Hepatic stellate cell (primary cell): ENCODE results near the gene ZNF284.

Source experiments
- DNase-seq: peaks from one replicate; pipeline ENCODE4 v3.0.0; 2011; ENCODE audit warnings: low spot score

ZNF284 gene

DNA sequence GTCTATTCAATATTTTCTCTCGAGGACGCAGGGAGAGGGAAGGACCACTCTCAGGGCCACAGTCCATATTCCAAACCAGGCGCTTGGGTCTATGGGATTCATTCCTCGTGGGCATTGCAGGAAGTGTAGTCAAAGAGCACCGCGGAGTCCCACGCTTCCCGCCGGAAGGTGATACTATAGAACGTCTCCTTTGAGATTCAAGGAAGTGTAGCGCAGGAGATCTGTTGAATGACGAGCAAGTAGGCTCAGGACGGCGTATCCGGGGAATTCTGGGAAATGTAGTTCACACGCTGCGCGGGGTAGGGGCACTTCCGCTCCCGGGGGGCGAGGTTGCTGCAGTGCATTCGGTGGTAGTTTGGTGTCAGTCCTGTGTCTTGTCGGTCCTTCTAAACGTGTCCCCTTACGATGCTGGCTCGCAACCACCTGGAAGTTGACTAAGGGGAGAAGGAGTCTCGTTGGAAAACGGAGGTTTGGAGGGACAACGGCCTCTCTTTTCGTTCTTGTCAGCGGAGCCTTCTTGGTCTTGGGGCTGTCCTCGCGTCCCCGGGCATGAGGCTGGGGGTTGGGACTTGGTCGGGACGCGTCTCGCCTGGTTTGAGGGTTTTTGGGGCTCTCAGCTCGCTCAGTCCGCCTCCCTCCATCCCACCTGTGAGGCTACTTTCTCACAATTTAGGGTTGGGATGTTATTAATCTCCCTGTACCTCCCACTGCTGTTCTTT lies at the start of gene ZNF284:
Gene ZNF284 (plus strand): TSS at position 336 of the 719 bp plus-strand sequence. CDS start 4,231 bp downstream, outside the sequence.
- peak; percentile 89 for DNase-seq

DNA sequence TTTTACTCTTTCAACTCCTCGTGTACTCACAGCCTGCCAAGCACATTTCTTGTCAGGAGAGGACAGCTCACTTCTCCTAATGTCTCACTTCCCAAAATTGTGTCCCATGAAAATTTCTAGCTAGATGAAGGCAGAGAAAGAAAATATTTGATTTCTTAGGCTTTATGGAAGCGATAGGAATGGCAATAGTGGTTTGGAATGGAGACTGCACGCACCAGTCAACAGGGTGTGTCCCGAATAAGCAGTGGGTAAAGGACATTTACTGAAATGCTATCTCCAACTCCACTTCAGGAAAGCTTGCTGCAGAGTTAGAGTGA lies 47.1 kb upstream of the ZNF284 start:
- DNase-seq: no peak

DNA sequence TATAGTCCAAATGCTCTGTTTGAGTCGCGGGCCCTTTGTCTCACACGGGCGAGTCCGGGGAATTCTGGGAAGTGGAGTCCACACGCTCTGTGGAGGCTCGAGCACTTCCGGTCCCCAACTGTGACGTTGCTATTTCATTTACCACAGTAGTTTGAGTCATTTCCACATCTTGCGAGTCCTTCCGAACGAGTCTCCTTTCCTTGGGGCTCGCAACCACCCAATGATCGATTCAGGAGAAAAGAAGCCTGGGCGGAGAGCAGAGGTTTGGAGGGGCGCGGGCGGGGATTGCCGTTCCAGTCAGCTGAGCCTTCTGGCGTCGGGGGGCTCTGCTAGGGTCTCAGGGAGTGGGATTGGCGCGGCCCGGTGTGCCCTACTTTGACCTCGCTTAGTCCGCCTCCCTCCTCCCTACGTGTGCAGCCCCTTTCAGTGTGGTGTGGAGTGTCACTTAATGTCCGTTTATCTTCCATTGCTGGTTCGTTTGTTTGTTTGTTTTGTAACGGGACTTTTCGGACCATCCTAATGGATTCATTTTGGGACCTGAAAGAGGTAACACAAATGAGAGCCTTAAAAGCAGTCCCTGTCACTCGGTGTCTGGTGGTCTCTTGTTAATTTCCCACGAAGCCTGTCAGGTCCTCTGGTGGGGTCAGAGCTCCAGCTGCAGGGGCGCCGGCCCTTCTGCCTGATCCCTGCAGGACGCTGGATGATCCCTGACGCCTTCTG lies 46.6 kb upstream of the ZNF284 start, which contains the start of gene ZNF222:
Gene ZNF222 (plus strand): TSS at position 163 of the 720 bp plus-strand sequence. CDS start 58 bp downstream, at position 221.
- peak; percentile 69 for DNase-seq

DNA sequence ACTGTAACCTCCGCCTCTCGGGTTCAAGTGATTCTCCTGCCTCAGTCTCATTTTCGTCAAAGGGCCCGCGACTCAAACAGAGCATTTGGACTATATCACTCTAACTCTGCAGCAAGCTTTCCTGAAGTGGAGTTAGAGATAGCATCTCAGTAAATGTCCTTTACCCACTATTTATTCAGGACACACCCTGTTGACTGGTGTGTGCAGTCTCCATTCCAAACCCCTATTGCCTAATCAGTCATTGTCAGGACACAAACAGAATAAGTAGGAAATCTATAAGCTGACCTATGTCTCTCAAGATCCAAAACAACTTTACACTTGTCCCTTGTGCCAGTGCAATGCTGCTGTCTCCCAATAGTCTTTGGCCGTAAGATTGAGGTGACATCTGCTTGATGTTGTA lies 45.3 kb upstream of the ZNF284 start:
- DNase-seq: no peak

DNA sequence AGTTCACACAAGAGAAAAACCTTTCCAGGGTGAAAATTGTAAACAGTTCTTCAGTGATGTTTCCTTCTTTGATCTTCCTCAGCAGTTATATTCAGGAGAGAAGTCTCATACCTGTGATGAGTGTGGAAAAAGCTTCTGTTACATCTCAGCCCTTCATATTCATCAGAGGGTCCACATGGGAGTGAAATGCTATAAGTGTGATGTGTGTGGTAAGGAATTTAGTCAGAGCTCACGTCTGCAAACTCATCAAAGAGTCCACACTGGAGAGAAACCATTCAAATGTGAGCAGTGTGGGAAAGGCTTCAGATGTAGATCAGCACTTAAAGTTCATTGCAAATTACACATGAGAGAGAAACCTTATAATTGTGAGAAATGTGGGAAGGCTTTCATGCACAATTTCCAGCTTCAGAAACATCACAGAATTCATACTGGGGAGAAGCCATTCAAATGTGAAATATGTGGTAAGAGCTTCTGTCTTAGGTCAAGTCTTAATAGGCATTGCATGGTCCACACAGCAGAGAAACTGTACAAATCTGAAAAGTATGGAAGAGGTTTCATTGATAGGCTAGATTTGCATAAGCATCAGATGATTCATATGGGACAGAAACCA lies 39.9 kb upstream of the ZNF284 start:
- DNase-seq: no peak

DNA sequence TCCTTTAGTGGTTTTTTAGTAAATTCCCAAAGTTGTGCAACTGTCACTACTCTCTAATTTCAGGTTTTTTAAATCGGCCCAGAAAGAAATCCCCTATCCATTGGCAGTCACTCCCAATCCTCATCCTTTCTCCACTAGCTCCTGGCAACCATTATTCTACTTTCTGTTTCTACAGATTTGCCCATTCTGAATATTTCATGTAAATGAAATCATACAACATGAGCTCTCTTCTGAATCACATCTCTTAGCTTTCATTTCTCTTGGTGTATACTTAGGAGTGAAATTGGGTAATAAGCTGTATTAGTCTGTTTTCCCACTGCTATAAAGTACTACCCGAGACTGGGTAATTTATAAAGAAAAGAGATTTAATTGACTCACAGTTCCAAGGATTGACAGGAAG lies 29.8 kb upstream of the ZNF284 start:
- no peak for DNase-seq

DNA sequence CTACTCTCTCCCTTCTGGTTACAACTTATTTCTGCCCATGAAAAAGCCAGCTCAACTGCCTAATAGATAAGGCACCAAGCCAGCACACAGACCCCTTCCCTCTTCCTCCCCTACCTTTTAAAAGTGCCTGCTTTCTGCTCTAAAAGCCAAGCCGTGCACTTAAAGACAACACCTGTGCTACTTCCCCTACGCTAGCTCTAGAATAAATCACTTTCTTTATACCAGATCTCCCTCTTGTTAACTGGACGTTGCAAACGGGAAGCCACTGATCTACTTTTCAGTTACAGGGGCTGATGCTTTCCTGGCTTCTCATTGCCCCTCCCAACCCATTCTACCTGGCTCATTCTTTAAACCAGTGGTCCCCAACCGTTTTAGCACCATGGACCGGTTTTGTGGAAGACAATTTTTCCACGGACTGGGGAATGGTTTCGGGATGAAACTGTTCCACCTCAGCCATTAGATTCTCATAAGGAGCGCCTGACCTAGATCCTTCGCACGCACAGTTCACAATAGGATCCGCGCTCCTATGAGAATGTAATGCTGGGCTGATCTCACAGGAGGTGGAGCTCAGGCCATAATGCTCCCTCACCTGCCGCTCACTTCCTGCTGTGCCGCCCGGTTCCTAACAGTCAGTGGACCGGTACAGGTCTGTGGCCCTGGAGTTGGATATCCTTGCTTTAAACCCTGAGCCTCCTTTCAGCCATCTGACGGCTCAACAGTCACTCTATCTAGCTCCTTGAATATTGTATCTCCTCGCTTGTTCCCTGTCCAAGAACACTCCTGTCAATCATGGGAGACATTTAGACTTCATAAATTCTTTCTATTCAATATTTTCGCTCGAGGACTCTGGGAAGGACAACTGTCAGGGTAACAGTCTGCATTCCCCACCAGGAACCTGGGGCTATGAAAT lies 21.0 kb upstream of the ZNF284 start:
- no peak for DNase-seq

DNA sequence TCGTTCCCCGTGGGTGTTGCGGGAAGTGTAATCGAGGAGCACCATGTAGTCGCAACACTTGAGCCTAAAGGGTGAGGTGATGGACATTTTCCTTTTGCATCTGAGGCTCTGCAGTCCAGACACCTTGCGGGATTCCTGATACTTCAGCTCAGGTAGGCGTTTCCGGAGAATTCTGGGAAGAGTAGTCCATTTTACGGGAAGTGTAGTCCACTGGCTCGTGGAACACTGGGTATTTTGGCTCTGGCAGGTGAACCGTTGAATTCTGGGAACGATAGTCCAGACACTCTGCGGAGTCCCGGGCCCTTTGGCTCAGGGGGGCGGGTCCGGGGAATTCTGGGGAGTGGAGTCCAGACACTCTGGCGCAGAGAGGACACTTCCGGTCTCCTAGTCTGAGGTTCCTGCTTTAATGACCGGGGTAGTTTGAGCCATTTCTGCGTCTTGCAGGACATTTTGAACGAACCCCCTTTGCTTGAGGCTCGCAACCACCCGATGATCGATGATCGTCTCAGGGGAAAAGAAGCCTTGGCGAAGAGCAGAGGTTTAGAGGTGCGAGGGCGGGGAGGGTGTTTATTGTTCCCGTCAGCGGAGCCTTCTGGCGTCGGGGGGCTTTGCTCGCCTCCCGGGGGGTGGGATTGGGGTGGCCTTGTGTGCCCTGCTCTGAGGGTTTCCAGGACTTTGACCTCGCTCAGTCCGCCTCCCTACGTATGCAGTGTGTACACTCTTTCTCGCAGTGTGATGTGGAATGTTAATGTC lies 20.1 kb upstream of the ZNF284 start, which contains the start of gene ZNF223:
Gene ZNF223 (plus strand): TSS at position 387 of the 753 bp plus-strand sequence. CDS start 3,141 bp downstream, outside the sequence.
- peak; percentile 96 for DNase-seq

DNA sequence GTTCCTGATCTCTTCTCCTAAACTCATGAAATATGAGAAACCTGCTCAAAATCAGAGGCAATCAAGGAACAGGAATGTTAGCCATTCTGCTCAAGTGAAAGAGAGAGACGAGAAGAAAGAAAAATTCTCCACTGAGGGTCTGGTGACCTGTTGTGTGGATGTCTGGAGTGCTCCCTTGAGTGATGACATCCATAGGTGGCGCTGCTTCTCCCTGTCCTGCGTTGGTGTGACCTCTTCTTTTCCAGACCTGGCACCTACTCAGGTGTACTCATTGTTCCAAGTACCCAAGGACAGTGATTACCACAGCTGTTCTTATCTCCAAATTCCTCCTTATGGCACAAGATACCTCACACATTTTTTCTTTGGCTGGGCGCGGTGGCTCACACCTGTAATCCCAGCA lies 16.1 kb upstream of the ZNF284 start:
- DNase-seq: no peak

DNA sequence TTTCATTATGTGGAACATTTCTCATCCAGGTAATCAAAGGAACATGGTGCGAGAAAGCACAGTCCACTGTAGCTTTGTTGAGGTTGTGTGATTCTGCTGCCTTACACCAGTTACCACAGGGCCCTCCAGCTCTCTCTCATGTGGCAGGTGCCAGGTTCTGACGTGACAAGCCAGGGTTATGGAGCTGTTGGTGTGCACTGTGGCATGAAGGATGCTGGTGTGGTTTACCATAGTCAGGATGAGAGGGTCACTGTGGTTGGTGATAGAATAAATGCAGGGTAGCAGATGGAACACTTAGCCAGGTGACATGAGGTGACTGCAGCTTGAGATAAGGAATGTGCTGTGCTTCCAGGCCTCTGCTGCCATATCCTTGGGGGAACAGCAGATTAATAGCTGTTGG lies 12.7 kb upstream of the ZNF284 start:
- no peak for DNase-seq

DNA sequence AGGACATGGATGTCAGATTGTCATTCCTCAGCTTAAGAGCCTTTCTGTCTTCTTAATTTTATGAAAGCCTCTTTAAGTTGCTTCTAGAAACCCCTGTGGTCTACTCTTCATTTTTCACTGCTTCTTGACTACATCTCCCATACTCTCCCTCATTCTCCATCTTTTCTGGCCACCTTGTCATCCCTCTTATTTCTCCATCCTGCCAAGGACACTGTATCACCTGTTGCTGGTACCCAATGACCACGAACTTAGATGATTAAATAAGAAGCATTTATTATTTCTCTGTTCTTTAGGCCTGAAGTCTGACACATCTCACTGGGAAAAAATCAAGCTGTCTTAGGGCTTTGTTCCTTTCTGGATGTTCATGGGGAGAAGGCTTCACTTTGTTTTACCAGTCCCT lies 10.9 kb upstream of the ZNF284 start:
- no peak for DNase-seq

DNA sequence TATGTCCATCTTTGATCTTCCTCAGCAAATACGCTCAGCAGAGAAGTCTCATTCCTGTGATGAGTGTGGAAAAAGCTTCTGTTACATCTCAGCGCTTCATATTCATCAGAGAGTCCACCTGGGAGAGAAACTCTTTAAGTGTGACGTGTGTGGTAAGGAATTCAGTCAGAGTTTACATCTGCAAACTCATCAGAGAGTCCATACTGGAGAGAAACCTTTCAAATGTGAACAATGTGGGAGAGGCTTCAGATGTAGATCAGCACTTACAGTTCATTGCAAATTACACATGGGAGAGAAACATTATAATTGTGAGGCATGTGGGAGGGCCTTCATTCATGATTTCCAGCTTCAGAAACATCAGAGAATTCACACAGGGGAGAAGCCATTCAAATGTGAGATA lies 5.7 kb upstream of the ZNF284 start:
- DNase-seq: no peak

DNA sequence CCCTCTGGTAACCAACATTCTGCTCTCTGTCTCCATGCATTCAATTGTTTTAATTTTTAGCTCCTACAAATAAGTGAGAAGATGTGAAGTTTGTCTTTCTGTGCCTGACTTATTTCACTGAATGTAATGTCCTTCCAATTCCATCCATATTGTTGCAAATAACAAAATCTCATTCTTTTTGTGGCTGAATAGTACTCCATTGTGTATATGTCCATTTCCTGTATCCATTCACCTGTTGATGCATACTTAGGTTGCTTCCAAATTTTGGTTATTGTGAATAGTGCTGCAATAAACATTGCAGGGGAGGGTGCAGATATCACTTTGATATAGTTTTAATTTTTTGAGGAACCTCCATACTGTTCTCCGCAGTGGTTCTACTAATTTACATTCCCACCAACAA lies 2.5 kb upstream of the ZNF284 start:
- DNase-seq: no peak

DNA sequence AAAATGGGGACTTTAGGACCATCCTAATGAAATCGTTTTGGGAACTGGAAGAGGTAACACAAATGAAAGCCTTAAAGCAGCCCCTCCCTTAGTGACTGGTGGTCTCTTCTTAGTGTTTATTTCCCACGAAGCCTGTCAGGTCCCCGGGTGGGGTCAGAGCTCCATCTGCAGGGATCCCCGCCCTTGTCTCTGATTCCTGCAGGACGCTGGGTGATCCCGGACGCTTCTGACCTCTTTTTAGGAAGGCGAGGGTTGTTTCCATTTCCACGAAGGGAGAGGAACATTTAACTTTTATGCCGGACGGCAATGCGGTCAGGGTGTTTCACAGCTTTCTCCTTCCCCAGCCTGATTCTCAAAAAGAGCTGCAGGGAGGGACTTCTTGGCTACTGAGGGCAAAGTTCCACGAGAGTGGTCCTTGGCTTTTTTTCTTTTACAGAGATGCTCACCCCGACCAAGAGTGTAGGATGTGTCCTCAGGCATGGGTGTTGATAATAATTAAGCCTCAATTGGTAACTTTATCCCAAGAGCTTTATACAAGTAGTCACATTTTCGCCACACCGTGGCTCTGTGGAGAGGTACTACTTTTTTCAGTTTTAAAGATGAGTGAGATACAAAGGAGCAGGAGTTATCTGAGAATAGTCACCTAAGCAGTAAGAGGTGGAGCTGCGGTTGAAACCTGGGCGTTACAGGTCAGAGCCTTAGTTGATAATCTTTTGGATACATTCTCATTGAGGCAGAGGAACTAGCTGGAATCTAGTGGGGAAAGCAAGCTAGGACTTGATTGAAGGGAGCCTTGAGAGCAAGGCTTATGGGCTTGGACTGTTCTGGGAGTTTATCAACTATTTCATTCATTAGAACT lies 813 bp downstream of the ZNF284 start:
- DNase-seq: peak; percentile 14

DNA sequence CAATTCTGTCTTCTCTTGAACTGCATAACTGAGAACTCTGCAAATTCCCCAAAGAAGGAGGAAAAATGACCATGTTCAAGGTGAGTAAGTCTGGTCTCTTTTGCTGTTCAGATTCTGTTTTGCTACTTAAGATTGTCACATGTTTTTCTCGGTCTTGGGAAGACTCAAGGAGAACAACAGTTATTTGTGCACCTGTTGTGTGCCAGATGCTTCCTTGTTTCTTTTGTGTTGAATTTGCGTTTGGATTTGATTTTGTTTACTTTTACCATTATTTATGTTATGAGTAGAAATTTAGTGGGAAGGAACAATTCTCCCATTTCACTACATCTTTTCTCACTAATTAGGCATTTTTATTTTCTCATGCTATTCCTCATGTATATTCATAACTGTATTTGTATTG lies 4.4 kb downstream of the ZNF284 start:
- no peak for DNase-seq

DNA sequence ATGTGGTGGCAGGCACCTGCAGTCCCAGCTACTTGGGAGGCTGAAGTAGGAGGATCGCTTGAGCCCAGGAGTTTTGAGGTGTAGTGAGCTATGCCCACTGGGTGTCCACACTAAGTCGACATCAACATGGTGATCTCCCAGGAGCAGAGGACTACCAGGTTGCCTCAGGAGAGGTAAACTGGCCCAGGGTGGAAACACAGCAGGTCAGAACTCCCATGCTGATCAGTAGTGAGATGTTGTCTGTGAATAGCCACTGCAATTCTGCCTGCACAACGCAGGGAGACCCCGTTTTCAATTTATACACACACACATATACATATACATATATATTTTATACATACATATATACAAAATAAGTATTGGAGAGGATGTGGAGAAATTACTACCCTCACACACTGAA lies 20.1 kb downstream of the ZNF284 start:
- DNase-seq: no peak

DNA sequence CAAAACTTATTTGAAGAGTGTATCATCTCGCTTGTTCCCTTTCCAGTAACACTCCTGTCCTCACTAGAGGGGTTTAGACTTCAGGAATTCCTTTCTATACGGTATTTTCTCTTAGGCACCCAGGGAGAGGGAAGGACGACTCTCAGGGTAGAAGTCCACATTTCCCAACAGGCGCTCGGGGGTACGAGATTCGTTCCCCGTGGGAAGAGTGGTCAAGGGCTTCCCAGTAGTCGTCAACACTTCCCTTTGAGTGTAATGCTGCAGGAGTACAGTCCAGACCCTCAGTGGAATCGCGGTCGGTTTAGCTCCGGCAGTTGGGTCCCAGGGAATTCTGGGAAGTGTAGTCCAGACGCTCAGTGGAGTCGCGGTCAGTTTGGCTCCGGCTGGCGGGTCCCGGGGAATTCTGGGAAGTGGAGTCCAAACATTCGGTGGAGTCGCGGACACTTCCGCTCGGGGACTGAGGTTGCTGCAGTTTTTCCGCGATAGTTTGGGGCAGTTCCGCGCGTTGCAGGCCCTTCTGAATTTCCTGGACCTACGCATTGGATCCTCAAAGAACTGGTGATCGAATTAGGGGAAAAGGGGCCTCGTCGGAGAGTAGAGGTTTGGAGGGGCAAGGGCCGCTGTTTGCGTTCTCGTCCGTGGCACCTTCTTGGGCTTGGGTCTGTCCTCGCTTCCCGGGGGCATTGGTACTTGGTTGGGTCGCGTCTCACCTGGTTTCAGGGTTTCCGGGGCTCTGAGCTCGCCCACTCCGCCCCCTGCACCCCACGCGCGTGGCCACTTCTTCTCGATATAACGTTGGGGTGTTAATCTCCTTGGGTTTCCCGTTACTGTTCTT lies 22.2 kb downstream of the ZNF284 start, which contains the start of gene ZNF224:
Gene ZNF224 (plus strand): TSS at position 431 of the 835 bp plus-strand sequence. CDS start 3,513 bp downstream, outside the sequence.
- peak; percentile 89 for DNase-seq

DNA sequence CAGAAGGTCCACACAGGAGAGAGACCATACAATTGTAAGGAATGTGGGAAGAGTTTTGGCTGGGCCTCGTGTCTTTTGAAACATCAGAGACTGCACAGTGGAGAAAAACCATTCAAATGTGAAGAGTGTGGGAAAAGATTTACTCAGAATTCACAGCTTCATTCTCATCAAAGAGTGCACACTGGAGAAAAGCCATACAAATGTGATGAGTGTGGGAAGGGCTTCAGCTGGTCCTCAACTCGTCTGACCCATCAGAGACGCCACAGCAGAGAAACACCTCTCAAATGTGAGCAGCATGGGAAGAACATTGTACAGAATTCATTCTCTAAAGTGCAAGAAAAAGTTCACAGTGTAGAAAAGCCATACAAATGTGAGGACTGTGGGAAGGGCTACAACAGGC lies 35.8 kb downstream of the ZNF284 start:
- DNase-seq: no peak

DNA sequence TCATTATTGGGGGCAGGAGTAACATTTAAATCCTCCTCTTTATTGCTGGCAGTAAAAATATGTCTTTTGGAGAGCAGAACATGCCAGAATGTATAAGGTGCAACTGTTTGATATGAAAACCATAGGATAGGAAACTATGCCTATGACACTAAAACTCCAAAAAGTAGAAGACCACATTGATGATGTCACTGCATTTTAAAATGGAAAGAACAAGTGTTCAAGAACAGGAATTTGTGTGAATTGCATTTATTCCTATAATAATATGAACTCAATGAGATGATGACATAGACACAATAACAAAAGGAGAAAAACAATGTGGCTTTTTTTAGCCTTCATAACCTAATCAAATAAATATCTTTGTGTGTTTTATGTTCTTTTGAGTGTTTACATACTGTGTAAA lies 37.5 kb downstream of the ZNF284 start:
- no peak for DNase-seq
